ENCODE results near the gene EHMT1.
"Not testable (repeated sequence)": the region's sequence is repeated elsewhere in the genome, so short reads cannot be mapped to it uniquely, and the experiment has no call there.

Gene EHMT1

GRCh38 chr9:137723356-137723755 lies 104.6 kb downstream of the EHMT1 start:
- not testable (repeated sequence) for DNase-seq

GRCh38 chr9:137723783-137724445 lies 105.1 kb downstream of the EHMT1 start:
- no peak for DNase-seq

- DNase-seq, result no peak
Observed at GRCh38 chr9:137724818-137725240, 106.0 kb downstream of the EHMT1 start.

GRCh38 chr9:137725598-137725997 lies 106.8 kb downstream of the EHMT1 start:
- no peak for DNase-seq

GRCh38 chr9:137726336-137726735 lies 107.5 kb downstream of the EHMT1 start:
- not testable (repeated sequence) for DNase-seq

GRCh38 chr9:137726764-137727163 lies 108.0 kb downstream of the EHMT1 start:
- DNase-seq, result no peak

GRCh38 chr9:137727716-137728115 lies 108.9 kb downstream of the EHMT1 start:
- DNase-seq, result no peak

- DNase-seq, result no peak
Observed at GRCh38 chr9:137728444-137729311, 109.9 kb downstream of the EHMT1 start.

GRCh38 chr9:137731216-137731946 lies 112.6 kb downstream of the EHMT1 start:
- DNase-seq, result no peak

- DNase-seq, result no peak
Observed at GRCh38 chr9:137731947-137732813, 113.4 kb downstream of the EHMT1 start.

- DNase-seq, result no peak
Observed at GRCh38 chr9:137733429-137733828, 114.6 kb downstream of the EHMT1 start.

- no peak for DNase-seq
Observed at GRCh38 chr9:137734181-137734580, 115.4 kb downstream of the EHMT1 start.

- DNase-seq, result not testable (repeated sequence)
Observed at GRCh38 chr9:137738182-137738696, 119.4 kb downstream of the EHMT1 start.

GRCh38 chr9:137738703-137739102 lies 119.9 kb downstream of the EHMT1 start:
- no peak for DNase-seq

- no peak for DNase-seq
Observed at GRCh38 chr9:137739371-137740309, 120.8 kb downstream of the EHMT1 start.

- no peak for DNase-seq
Observed at GRCh38 chr9:137740312-137740711, 121.5 kb downstream of the EHMT1 start.

GRCh38 chr9:137741330-137741729 lies 122.5 kb downstream of the EHMT1 start:
- no peak for DNase-seq

GRCh38 chr9:137742698-137743097 lies 123.9 kb downstream of the EHMT1 start:
- no peak for DNase-seq

GRCh38 chr9:137743695-137744094 lies 124.9 kb downstream of the EHMT1 start:
- DNase-seq, result no peak

- DNase-seq, result no peak
Observed at GRCh38 chr9:137744632-137745183, 125.9 kb downstream of the EHMT1 start.

GRCh38 chr9:137745541-137745991 lies 126.8 kb downstream of the EHMT1 start:
- DNase-seq, result peak; percentile 4
